Activated naive CD4-positive, alpha-beta T cell treated with anti-CD3 and anti-CD28 coated beads, Interleukin-2, amount 50 U/mL, for 16 hours (primary cell): ENCODE measurements around the gene RCBTB1.

Experiments
- DNase-seq: peaks from one replicate; pipeline ENCODE4 v3.0.0-alpha.2; 2020

RCBTB1 gene

GRCh38 chr13:49553888-49554287 lies 31.5 kb downstream of the RCBTB1 start:
- DNase-seq, result no peak

- no peak for DNase-seq
Observed at GRCh38 chr13:49550942-49551644, 34.3 kb downstream of the RCBTB1 start.

- DNase-seq, result no peak
Observed at GRCh38 chr13:49549289-49549688, 36.1 kb downstream of the RCBTB1 start.

DNA sequence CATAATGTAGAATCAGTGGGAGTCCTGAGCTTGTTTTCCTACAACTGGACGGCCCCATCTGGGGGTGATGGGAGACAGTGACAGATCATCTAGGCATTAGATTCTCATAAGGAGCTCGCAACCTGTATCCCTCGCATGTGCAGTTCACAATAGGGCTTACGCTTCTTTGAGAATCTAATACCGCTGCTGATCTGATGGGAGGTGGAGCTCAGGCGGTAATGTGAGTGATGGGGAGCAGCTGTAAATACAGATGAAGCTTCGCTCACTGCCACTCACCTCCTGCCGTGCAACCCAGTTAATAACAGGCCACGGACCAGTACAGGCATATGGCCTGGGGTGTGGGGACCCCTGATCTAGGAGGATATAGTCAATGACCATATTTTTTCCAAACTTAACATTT lies 38.8 kb downstream of the RCBTB1 start:
- no peak for DNase-seq

GRCh38 chr13:49545661-49546060 lies 39.7 kb downstream of the RCBTB1 start:
- DNase-seq, result no peak

DNA sequence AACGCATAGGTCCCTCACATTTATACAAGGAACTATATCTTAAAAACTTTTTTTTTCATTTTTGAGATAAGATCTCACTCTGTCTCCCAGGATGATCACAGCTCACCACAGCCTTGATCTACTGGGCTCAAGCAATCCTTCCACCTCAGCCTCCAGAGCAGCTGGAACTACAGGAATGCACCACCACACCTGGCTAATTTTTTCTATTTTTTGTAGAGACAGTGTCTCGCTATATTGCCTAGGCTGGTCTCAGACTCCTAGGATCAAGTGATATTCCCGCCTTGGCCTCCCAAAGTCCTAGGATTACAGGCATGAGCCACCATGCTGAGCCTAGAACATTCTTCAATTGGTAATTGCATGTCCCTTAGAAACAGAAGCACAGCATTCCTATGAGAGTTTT lies 41.7 kb downstream of the RCBTB1 start:
- DNase-seq, result no peak

- DNase-seq, result no peak
Observed at GRCh38 chr13:49540552-49540951, 44.8 kb downstream of the RCBTB1 start.

- DNase-seq, result no peak
Observed at GRCh38 chr13:49539746-49540145, 45.6 kb downstream of the RCBTB1 start.

DNA sequence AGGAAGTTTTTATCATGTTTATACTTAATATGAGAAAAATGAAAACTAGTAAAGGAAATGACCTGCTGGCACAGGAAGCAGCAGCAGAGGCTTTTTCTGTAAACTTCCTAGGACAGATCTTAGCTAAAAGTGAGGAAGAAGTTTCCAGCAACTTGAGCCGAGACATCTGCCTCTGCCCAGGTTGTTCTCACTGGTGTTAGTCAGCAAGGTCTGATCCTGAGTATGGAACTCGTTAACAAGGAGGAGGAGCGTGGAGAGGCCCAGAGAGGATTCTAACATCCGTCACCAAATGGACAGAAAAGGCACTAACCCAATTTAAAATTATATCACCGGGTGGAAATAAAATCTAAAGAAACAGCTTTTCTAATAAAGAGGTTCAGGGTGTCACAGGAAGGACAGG lies 46.0 kb downstream of the RCBTB1 start:
- no peak for DNase-seq

DNA sequence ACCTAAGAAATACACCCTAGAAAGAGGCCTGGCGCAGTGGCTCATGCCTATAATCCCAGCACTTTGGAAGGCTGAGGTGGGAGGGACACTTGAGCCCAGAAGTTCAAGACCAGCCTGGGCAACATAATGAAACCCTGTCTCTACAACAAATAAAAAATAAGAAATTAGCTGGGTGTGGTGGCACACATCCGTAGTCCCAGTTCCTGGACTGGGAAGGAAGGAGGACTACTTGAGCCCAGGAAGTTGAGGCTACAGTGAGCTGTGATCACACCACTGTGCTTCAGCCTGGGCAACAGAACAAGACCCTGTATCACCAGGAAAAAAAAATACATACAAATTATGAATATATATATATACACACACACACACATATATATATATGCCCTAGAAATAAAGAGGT lies 47.0 kb downstream of the RCBTB1 start:
- no peak for DNase-seq

GRCh38 chr13:49536144-49536873 lies 49.0 kb downstream of the RCBTB1 start:
- DNase-seq, result no peak

- DNase-seq, result no peak
Observed at GRCh38 chr13:49533591-49534269, 51.6 kb downstream of the RCBTB1 start.

DNA sequence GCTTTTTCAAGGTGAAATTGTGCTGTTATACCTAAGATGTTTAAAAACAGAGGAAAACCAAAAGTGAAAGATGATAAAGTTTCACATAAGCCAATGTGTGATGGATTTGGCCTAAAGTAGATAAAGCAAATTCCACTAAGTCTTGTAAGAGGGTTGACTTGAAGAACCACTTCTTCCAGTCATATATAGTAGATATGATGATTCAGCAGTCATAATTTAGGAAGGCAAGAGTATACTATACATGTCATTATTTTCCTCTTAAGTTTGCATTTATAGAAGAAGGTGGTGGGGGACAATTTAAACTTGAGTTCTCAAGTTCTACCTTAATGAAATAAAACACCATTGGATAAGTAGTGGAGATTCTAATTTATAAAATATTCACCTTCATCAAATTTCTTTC lies 52.3 kb downstream of the RCBTB1 start:
- no peak for DNase-seq

GRCh38 chr13:49532593-49532992 lies 52.8 kb downstream of the RCBTB1 start:
- no peak for DNase-seq

- DNase-seq, result no peak
Observed at GRCh38 chr13:49530457-49530856, 54.9 kb downstream of the RCBTB1 start.

DNA sequence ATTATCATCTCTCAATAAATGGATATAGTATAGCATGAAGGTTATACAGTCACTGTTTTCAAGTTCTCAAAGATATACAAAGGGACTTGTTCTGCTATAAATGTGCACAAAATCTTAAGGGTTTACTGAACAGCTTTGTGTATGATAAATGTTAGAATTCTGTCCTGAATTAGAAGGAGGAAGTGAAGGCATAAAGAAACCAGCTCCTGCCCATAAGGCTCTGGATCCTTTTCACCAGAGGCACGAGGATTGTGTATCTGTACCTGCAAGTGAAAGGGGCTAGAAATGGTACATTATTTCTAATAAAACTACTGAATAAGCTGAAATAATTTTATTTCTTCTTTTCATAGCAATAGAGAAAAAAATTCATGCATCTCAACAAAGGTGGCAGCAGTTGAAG lies 57.2 kb downstream of the RCBTB1 start:
- DNase-seq, result no peak

- no peak for DNase-seq
Observed at GRCh38 chr13:49527123-49527522, 58.2 kb downstream of the RCBTB1 start.

DNA sequence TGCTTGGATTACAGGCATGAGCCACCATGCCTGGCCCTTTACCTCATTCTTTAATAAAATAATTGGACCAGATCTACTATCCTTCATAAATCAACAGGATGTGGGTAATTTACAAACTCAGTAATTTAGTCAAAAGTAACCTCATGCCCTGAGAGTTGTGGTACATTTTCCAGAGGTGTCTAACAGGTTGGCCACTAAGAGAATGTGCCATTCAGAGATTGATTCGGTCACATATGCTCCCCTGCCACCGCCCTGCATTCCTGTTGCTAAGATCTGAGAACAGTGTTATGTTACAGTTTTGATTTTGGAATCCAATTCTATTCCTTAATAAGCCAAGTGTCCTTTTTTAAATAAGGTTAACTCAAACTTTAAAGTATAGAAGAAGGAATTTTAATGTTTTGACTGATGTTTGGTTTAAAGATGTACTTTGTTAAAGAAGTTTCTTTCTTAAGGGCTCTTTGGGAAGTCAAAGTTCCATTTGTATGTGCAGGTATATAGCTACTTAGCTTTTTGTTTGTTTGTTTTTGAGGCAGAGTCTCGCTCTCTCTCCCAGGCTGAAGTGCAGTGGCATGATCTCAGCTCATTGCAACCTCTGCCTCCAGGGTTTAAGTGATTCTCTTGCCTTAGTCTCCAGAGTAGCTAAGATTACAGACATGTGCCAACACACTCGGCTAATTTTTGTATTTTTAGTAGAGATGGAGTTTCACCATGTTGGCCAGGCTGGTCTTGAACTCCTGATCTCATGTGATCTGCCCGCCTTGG lies 60.4 kb downstream of the RCBTB1 start:
- no peak for DNase-seq

DNA sequence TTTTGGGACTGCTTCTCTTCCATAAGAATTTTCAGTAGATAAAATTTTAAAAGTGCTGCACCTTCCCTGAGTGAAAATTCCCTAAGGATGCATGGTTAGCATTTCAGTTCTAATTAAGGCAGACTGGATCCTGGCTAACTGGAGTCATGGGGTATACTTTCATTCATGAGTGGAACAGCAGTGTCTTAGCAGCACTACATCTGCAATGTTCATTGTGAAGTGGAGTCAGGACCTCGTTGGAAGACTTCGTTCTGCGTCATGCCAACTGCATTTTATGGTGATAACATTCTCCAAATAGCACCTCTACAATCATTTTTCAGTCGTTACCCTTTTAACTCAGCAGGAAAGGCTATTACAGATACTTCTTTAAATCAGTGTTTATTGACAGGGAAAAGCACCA lies 64.1 kb downstream of the RCBTB1 start:
- no peak for DNase-seq

GRCh38 chr13:49517461-49517860 lies 67.9 kb downstream of the RCBTB1 start:
- DNase-seq, result no peak

GRCh38 chr13:49516467-49516866 lies 68.9 kb downstream of the RCBTB1 start:
- no peak for DNase-seq

GRCh38 chr13:49512578-49512977 lies 72.8 kb downstream of the RCBTB1 start:
- DNase-seq, result no peak

DNA sequence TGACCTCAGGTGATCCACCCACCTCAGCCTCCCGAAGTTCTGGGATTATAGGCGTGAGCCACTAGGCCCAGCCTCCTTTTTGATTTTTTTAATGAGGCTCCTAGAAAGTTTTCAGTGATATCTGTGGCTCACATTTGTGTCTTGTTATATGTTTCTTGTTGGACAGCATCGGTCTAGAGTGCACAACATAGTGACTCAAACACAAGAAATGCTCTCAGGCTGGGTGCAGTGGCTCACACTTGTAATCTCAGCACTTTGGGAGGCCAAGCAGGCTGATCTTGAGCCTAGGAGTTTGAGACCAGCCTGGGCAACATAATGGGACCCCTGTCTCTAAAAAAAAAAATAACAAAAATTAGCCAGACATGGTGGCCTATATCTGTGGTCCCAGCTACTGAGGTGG lies 81.4 kb downstream of the RCBTB1 start:
- DNase-seq, result no peak
